Measurements from ENCODE around the gene MFN2. TPM values are rescaled to one million over a fixed set of nuclear protein-coding genes. Genes with fewer than 3 reads are reported as not detected.

Gene MFN2
- total RNA-seq (2021; fragmentation: NEBNext Ultra II Directional; extraction: Animal tissue kit (Norgen Biotek cat#: 25700)) (58.2 and 62.5 TPM in 2 replicates), polyA plus RNA-seq (2011; rRNA removed) (34.0 and 42.0 TPM in 2 replicates), polyA minus RNA-seq (2011; rRNA and poly(A)+ RNA removed) (63.6 and 69.2 TPM in 2 replicates)
- 45.9 TPM for polyA plus RNA-seq (2011; cell fraction: cytosol; rRNA removed)
- 63.9 TPM for polyA plus RNA-seq (2011; cell fraction: nucleus; rRNA removed)
- polyA plus RNA-seq (2012, experiment 1 of 2), result 45.7 to 57.9 TPM (median 51.8 TPM) in 4 replicates
- polyA plus RNA-seq (2012, experiment 2 of 2), result 28.5 TPM
- polyA plus RNA-seq (2013, experiment 1 of 2), result 28.3 TPM
- polyA plus RNA-seq (2013, experiment 2 of 2), result 25.5 TPM
- polyA minus RNA-seq (2011; cell fraction: cytosol; rRNA and poly(A)+ RNA removed), result 28.5 TPM
- polyA minus RNA-seq (2011; cell fraction: nucleus; rRNA and poly(A)+ RNA removed), result 23.9 TPM
- long read RNA-seq, experiment 1, partial matches to known transcripts, result 14 of 43 reads
- long read RNA-seq, experiment 1, other reads (novel, unspliced or antisense), result 29 of 43 reads
- long read RNA-seq, experiment 2, full-length matches to known transcripts, result 4 of 21 reads
- long read RNA-seq, experiment 2, partial matches to known transcripts, result 3 of 21 reads
- long read RNA-seq, experiment 2, other reads (novel, unspliced or antisense), result 14 of 21 reads

GRCh38 chr1:11979851-11980675 lies at the start of gene MFN2:
Gene MFN2, plus strand, starts transcription at chr1:11980444. Its CDS starts 8,725 bp downstream, at chr1:11989169.
- peaks cover 9% of the 10 kb centered on the region; the same call in 1 of the 2 replicates for H3K23me2 ChIP-seq (ENCODE audit: low read depth, low read length)
- H2BK5ac ChIP-seq (ENCODE audit: low read depth, low read length), result peak within 1 kb of the TSS; percentile 75
- peaks cover 0 to 44% of the 10 kb centered on the region in 2 experiments; a peak in 3 of 4 replicates for H3K79me2 ChIP-seq (ENCODE audit: control insufficient read depth in 1 of 2, insufficient read depth in 2 of 2, low read length in 2 of 2)
- no peak within 1 kb of the TSS for H3K23ac ChIP-seq (ENCODE audit: insufficient read length)
- H3K36me3 ChIP-seq (ENCODE audit: control insufficient read depth in 2 of 4, insufficient read depth in 4 of 4, low read length in 3 of 4), result peaks cover 7 to 22% (median 18%) of the 10 kb centered on the region in 4 experiments; a peak in 7 of 8 replicates
- peaks cover 0 to 5% (median 2%) of the 10 kb centered on the region in 4 experiments; a peak in 3 of 7 replicates for H3K4me1 ChIP-seq (replicated peaks in 1 of 4; ENCODE audit: control insufficient read depth in 3 of 4, insufficient read depth in 4 of 4, low read length in 3 of 4)
- H2BK20ac ChIP-seq (ENCODE audit: low read length), result no peak within 1 kb of the TSS
- H3K14ac ChIP-seq (ENCODE audit: insufficient read length), result no peak within 1 kb of the TSS
- peaks cover 6% of the 10 kb centered on the region for H3K79me1 ChIP-seq (ENCODE audit: low read depth, low read length)
- H3K4me2 ChIP-seq (ENCODE audit: insufficient read depth in 1 of 2, low read depth in 2 of 2, low read length in 2 of 2), result peak within 1 kb of the TSS; percentile 74 to 78
- 4% methylated on average over 68 of the region's 74 CpGs; no CpG with 5 or more reads in 1 of the 2 experiments for WGBS, 2 experiments (ENCODE audit: extremely low coverage in 1 of 2, insufficient coverage in 1 of 2, insufficient read length in 1 of 2, insufficient replicate concordance in 2 of 2, low coverage in 1 of 2, low lambda C conversion rate in 2 of 2, missing lambda C conversion rate in 1 of 2)
- no peak within 1 kb of the TSS for H2AFZ ChIP-seq (ENCODE audit: low read length)
- FAIRE-seq (no peak), DNase-seq (ENCODE audit: low read depth in 1 of 2, low spot score in 2 of 2) (peak; percentile 97)
- no peaks in the 10 kb centered on the region for H3K9me3 ChIP-seq (ENCODE audit: insufficient read depth in 2 of 2, low read depth in 1 of 2, low read length in 1 of 2)
- no peaks in the 10 kb centered on the region for H3K27me3 ChIP-seq (replicated peaks in 1 of 4; ENCODE audit: control insufficient read depth in 3 of 4, extremely low read depth in 1 of 4, insufficient read depth in 3 of 4, low read length in 3 of 4)
- H3K56ac ChIP-seq (replicated peaks; ENCODE audit: insufficient read length, low read depth, low read length), result no peak within 1 kb of the TSS
- peak within 1 kb of the TSS; percentile 72; the same call in 1 of the 2 replicates for H2BK15ac ChIP-seq (ENCODE audit: low read length)
- H3K9ac ChIP-seq (replicated peaks in 1 of 4; ENCODE audit: extremely low read depth in 1 of 4, low read depth in 3 of 4, low read length in 3 of 4), result peak within 1 kb of the TSS; percentile 90 to 99 (median 90)
- peaks cover under 1 to 6% of the 10 kb centered on the region in 2 experiments for H4K20me1 ChIP-seq (replicated peaks in 1 of 2; ENCODE audit: control insufficient read depth in 1 of 2, insufficient read depth in 2 of 2, low read length in 2 of 2)
- peak within 1 kb of the TSS; percentile 100; the same call in 1 of the 2 replicates for H4K8ac ChIP-seq (ENCODE audit: extremely low read depth, insufficient read depth, low read length)
- H2AK5ac ChIP-seq (ENCODE audit: low read depth, low read length), result 0 out of 2 replicates have a peak within 1 kb of the TSS, but pooled peaks have one; percentile 57
- H3K27ac ChIP-seq (ENCODE audit: low read depth, low read length), result peak within 1 kb of the TSS; percentile 96
- H3K18ac ChIP-seq (ENCODE audit: extremely low read depth, low read length), result no peak within 1 kb of the TSS; the same call in none of the 2 replicates
- CTCF ChIA-PET (ENCODE audit: partially characterized antibody), result interaction anchor here (1.7 to 3.3 kb wide), 2 partner anchors 13 to 72 kb away, joined by 4 to 21 read pairs; no protein-coding TSS in a partner anchor
- peak within 1 kb of the TSS; percentile 78 to 94 (median 84) for H3K4me3 ChIP-seq (ENCODE audit: extremely low read depth in 1 of 4, insufficient read depth in 2 of 4, low read depth in 3 of 4, low read length in 4 of 4)
- H4K91ac ChIP-seq (replicated peaks; ENCODE audit: insufficient read length, low read length), result peak within 1 kb of the TSS; percentile 25
- POLR2A ChIA-PET (ENCODE audit: partially characterized antibody), result interaction anchor here (0.8 to 9.9 kb wide), 26 partner anchors 9 to 174 kb away, joined by 3 to 144 read pairs (median 5); partner anchors contain the start of genes CLCN6, KIAA2013, MIIP and MTHFR
- H3K4ac ChIP-seq (replicated peaks; ENCODE audit: insufficient read length, low read depth, low read length), result no peak within 1 kb of the TSS
- H2BK120ac ChIP-seq (replicated peaks; ENCODE audit: low read depth, low read length), result no peak within 1 kb of the TSS
- peak within 1 kb of the TSS; percentile 75; the same call in 1 of the 2 replicates for H2BK12ac ChIP-seq (ENCODE audit: low read depth, low read length)
- H4K5ac ChIP-seq (ENCODE audit: insufficient read length, low read depth, low read length), result peak within 1 kb of the TSS; percentile 39
- peak; percentile 59 for TF ChIP-seq CHD2 (IDR thresholded peaks at IDR 0.05; ENCODE audit: low read length)
- peak; percentile 93 for TF ChIP-seq ATF3 (IDR thresholded peaks at IDR 0.05; ENCODE audit: insufficient read depth, low read depth, low read length)
- TF ChIP-seq CBX8 (IDR thresholded peaks at IDR 0.05; ENCODE audit: borderline replicate concordance, low read depth, low read length), result no peak
- no peak for TF ChIP-seq HDAC6 (IDR thresholded peaks at IDR 0.05; ENCODE audit: low read depth, low read length)
- TF ChIP-seq RXRA (IDR thresholded peaks at IDR 0.05; ENCODE audit: insufficient read depth, low read depth, low read length), result no peak
- no peak for TF ChIP-seq FOSL1 (IDR thresholded peaks at IDR 0.05; ENCODE audit: insufficient read depth, low read depth, low read length)

All from H1 (cell line).